Stromal cell of bone marrow (primary cell): ENCODE results near the gene UGT1A6.

Source experiments
- DNase-seq: peaks from one replicate; pipeline ENCODE4 v3.0.0-alpha.2; 2012; ENCODE audit warnings: low read depth

Gene UGT1A6

DNA sequence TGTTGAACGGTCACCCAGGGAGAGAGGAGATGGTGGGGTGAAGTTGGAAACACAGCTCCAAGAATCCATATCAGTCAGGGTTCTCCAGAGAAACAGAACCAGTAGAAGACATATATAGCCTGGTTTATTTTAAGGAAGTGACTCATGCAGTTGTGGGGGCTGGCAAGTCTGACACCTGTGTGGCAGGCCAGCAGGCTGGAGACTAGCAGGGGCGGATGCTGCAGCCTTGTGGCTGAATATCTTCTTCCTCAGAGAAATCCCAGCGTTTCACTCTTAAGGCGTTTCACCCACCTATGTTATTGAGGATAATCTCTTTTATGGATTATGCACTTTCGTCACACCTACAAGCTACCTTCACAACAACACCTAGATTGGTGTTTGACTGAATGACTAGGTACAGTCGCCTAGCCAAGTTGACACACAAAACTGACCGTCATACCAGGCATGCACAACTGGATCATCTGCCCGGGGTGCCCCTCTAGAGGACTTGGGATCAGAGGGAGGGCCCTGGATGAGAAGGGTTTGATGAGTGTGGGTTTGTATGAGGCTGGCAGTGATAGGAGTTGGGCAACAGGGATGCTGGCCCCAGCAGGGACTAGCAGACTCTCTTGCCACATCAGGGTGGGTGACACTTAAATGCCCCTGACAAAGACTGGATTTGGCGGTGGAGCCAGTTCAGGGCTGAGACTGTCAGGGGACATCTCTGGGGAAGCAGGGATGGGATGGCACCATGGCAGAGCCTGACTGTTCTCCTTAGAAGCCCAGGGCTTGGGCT lies 108.9 kb downstream of the UGT1A6 start:
- no peak for DNase-seq

DNA sequence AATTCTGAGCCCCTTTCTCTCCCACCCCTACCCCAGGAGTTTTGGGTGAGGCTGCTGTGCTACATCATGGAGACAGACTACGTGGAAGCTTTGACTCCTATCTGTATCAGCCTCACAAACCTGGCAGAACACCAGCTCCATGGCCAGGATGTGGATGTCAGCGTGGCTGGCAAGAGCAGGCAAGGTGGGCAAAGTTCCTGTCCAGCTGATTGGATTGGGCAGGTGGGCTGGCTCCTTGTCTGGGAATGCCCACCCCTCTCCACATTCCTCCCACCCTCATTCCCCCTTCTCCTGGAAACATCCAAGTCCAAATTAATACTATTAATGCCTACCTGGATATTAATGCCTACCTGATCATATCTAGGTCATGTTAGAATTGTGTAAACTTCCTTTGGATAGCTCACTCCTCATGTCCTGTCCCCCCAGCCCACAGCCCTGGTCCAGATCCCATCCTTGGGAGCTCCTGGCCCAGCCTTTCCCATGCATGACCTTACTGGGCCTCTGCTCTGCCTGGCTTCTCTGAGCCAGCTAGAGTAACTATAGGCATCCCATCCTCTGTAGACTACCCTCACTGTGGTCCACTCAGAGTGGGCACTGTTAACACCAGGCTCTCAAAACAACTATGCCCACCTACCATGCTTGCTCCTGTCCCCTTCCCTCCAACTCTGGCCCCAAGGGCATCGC lies 109.6 kb downstream of the UGT1A6 start:
- no peak for DNase-seq

DNA sequence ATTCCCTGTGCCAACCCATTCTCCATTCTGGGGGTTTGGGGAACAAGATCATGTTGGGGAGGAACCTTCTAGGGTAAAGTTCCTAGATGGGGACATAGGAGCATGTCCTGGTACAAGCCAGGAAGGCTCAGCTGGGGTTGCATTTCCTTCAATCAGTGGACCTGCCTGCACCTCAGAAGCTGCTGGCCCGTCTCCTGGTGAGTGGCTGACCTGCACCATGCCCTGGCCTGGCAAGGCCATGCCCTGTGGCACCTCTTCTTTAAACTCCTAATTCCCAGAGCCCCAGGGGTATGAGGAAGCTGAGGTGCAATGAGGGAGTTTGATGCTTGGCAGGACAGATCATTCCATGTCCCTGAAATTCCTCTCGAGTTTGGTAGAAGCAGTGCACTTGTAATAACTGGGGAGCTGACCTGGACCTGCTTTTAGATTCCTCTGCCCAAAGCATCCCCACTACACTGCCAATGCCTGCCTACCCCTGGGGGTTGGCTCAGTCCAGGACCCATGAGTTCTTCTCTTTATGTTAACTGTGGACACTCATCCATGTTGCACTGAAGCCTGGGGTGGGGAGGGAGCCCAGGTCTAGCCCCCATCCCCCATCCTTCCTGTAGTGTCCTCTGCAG lies 110.7 kb downstream of the UGT1A6 start:
- DNase-seq: no peak

DNA sequence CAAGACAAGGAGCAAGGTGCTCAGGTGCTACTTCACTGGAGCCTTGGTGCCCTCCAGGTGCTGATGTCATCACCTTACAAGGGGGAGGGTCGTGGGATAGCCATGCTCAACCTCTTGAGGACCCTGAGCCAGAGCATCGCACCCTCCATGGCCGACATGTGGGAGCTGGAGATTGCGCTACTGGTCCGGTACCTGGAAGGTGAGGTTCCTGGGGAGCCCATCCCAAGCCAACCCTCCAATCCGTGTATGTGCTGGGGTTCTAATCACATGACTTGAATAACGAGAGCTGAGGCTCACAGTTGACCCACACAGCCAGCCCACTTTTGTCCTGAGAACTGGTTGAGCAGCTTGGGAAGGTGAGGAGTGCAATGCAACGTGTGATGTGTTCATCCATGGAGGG lies 111.3 kb downstream of the UGT1A6 start:
- DNase-seq: no peak

DNA sequence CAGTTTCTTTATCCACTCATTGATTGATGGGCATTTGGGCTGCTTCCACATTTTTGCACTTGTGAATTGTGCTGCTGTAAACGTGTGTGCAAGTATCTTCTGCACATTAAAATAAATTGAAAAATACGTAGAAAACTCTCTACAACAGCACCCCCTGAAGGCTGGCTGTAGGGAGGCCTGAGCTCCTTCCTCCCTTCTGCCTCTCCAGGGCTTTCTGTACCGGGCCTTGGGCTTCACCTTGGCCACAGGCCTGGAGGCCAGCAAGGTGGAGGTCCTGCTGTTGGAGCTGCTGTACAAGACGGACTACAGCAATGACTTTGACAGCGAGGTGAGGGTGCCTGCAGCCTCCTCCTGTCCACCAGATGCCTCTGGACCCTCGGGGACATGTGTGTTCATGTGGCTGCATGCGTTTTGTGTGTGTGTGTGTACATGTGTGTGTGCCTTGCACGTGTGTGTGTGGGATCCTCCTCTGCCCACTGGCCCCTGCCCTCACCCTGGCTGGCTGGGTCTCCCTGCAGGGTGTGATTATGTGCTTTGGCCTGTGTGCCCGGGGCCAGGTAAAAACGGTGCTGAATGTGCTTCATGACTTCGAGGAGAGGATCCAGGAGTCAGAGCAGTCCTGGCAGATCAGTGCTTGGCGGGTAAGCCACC lies 114.7 kb downstream of the UGT1A6 start:
- no peak for DNase-seq

DNA sequence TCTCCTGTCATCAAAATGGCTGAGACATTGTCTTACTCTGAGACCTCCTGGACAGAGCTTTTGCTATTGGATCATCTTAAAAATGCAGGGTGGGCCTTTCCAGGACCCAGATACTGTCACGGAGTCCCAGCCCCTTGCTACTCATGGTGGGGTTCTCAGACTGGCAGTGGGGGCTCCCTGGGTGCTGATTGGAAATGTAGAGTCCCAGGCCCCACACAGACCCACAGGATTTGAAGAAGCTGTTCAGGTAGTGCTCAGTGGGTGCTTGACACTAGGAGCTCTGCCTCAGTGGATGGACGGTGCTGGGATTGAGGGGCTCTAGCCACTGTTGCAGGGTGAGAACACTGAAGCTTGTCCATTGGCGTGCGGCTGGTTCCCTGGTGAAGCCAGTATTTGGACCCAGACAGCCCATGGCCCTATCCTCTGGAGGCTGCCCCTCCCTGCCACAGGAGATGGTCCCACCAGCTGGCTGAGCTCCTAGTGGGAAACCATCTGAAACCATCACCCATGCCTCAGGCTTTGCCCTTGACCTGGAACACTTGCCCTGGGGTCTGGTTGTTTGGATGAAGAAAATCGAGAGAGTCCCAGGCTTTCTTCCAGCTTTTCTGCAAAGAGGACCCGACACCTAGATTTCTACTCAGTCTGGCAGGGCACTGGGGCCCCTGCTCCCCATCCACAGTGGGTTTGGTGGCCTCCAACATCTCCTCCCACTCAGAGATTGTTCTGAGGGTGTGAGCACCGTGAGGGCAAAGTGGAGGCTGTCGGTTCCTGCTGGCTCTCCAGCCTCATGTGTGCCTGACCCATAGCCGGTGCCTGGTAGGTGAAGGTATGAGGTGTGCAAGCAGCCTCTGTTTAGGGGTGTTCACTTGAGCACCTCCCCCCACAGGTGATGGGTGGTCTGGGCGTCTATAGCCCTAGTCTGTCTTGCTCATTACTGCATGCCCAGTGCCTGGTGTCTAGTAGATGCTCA lies 115.6 kb downstream of the UGT1A6 start:
- no peak for DNase-seq

DNA sequence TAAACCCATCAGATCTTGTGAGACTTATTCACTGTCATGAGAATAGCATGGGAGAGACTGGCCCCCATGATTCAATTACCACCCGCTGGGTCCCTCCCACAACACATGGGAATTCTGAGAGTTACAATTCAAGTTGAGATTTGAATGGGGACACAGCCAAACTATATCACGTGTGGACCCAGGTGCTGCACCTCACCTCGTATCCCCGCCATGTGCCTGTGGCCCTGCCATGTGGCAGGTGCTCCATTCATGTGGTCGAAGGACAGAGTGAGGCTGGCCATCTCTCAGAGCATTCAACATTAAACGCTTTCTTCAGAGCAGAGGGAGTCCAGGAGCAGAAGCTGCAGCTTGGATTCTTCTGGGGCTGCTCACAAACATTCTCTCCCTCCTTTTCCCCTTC lies 117.7 kb downstream of the UGT1A6 start:
- DNase-seq: no peak

DNA sequence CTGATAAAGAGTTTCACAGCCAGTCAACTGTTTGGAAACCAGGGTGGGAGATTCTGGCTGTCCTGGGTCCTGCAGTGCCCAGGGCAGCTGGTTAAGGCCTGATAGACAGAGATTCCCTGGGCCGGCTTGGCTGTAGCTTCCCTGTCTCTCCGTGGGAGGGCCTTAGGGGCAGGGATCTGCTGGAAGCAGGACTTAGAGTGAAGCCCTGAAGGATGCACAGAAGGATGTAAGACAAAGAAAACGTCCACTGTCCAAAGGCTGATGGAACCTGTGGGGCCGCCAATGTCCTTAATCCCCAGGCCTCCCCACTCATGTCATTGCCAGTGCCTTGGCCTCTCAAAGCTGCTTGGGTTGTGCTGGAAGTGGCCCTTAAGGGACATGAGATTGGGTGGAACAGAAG lies 118.4 kb downstream of the UGT1A6 start:
- no peak for DNase-seq

DNA sequence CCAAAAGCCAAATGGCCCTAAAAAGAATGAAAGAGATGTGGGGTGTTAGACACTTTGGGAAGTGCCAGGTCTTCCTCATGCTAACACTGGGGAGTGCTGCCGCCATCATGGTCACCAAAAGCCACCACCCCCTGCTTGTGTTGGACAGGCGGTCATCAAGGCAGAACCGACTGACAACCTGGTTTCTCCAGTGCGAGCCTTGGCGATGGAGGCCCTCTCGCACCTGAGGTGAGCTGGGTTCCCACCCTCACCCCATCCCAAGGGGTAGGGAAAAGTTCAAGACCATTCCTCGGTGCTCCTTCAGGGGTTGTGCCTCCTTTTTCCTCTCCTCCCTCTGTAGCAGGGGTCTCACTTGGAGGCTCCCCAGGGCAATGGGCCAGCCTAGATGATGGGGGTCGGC lies 119.0 kb downstream of the UGT1A6 start:
- DNase-seq: no peak

DNA sequence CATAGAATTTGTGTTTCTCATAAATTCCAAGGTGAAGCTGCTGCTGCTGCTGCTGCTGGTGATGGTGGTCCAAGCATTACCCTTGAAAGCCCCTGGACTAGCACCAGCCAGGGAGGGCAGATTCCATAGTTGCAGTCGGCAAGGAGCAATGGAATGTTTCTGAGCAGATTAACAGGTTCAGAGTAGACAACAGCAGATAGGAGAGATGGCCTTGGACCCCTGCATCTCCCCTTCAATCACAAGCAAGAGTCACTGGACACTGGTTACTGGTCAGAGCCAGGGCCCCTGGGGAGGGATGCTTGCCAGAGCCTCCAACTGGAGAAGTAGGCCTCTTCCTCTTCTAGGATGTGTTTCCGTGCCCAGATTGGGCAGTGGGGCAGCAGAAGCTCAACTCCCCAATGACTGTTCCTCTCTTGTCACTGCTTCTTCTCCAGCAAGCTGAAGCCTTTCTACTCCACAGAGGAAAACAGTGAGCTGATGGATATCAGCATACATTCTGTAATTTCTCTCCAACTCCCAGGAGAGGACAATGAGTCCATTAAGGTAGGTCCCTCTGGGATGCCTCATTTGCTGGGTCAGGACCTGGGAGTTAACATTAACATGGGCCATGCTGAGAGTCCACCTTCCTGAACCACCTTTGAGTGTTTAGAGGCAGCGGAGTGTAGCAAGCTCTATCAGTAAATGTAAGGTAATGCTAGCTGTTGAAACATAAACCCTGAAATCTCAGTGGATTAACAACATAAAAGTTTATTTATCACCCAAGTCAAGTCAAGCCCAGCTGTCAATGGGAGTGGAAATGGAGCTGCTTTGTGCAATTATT lies 120.8 kb downstream of the UGT1A6 start:
- DNase-seq: no peak

DNA sequence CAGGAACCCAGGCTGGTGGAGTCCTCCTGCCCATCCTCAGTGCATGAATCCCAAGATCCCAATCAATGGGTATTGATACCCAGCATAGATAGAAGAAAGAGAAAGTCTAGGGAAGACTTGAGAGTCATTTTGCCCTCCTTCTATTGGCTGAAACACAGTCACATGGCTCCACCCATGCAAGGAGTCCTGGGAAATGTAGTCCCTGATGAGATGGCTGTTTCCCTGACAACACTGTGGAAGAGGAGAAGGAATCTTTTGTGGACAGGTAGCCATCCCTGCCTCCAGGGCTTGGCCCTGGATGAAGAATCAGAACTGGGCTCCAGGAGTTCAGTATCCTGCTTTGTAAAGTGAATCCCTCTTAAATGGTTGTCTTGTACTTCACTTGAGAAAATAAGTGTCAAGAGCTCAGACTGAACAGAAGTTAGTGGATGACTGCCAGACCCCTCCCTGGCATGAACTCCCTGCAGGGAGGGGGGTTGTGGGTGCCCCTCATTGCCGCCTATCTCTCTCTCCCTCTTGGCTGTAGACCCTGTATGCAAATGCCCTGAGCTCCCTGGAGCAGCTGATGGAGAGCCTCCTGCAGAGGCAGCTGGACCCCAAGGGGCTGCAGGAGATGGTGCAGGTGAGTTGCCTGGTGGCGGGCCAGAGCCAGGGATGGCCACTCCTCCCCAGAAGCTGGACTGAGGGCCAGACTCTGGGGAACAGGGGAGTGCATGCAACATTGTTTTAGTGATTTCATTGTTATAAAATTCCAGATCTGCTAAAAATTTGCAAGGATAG lies 121.6 kb downstream of the UGT1A6 start:
- no peak for DNase-seq

DNA sequence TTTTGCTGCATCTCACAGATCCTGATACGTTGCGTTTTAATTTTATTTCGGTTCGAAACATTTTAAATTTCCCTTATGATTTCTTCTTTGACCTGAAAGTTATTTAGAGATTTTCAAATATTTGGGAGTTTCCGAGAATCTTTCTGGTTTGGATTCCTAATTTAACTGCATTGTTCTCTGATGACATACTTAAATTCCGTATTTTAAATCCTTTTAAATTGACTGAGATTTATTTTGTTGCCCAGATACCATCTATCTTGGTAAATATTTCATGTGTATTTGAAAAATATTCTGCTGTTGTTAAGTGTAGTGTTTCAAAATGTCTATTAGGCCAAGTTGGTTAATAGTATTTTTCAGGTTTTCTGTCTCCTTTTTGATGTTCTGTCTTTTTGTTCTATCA lies 123.2 kb downstream of the UGT1A6 start:
- no peak for DNase-seq

DNA sequence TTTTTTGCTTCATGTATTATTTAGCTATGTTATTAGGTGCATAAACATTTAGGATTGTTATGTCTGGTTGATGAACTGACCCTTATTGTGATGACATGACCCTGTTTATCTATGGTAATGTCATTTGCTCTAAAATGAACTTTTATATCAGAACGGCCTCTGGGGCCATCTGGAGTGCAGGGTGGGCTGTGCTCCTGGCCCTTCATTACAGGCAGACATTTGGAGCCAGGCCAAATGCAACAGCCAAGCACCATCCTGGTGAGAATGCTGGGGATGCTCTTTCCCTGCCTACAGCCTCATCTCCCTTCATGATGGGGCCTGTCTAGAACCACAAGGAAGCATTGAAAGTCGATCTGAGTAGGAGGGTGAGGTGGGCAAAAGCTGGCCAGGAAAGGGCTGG lies 123.6 kb downstream of the UGT1A6 start:
- DNase-seq: no peak

DNA sequence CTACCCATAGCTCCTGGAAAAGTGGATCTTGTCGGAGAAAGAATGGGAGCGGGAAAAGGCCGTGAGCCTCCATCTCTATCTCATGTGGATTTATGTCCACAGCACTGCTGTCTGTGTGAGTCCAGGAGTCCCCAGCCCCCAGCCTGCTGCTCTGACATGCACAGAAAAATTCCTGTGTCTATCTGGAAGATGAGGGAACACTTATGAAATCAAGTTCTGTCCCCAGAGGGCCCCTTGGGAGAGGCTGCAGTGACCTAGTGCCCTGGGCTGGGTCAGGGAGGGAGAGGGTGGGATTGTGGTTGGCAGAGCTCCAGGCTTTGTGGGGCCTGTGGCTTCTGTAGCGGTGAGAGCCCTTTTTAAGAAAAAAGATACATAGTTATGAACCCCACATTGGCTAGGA lies 124.1 kb downstream of the UGT1A6 start:
- DNase-seq: no peak

DNA sequence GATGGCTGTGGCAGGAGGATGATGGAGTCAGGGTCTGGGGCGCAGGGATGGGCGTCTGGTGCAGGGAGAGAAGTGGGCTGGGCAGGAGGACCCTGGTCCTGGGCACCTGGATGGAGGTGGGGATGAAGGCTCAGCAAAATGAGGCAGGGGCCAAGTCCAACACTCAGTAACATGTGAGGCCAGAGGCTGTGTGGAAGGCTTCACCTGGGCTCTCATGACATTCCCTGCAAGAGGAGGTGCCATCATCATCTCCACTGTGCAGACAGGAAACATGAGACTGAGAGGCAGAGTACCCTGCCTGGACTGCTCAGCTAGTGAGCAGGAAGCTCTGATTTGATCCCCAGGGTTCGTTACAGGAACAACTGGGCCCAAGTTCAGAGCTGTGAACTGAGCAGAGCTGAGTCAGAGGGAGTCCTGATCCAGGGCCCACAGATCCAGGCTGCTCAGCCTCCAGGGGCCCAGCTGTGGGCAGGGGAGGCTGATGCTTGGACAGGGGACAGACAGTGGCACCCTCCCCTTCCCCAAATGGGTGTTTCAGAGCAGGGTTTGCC lies 124.7 kb downstream of the UGT1A6 start:
- peak; percentile 29 for DNase-seq

DNA sequence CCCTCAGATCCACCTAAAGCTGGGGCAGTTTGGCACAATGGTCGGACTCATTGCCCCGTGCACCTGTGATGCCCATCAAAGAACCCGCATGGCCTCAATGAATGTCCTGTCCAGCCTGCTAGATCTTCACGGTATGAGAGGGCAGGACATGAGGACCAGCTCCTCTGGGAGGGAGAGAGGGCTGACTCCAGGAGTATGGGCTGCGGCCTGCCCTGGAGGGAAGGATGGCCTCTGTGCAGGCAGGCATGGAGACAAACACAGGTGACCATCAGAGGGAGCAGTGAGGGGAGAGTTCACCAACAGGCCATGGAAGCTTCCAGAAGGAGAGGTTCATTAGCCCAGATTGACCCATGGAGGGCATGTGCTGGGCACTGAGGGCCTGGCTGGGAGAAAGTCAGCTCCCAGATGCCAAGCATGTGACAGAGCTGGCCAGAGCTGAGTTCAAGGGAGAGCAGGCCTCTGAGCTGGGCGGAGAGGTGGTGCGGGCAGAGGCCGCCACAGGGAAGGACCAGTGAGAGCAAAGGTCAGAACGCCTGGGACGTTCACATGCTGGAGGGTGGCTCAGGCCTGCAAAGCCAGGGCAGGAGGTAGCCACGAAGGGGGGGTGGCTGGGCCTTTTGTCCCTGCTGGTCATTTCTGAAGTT lies 125.4 kb downstream of the UGT1A6 start:
- DNase-seq: no peak

DNA sequence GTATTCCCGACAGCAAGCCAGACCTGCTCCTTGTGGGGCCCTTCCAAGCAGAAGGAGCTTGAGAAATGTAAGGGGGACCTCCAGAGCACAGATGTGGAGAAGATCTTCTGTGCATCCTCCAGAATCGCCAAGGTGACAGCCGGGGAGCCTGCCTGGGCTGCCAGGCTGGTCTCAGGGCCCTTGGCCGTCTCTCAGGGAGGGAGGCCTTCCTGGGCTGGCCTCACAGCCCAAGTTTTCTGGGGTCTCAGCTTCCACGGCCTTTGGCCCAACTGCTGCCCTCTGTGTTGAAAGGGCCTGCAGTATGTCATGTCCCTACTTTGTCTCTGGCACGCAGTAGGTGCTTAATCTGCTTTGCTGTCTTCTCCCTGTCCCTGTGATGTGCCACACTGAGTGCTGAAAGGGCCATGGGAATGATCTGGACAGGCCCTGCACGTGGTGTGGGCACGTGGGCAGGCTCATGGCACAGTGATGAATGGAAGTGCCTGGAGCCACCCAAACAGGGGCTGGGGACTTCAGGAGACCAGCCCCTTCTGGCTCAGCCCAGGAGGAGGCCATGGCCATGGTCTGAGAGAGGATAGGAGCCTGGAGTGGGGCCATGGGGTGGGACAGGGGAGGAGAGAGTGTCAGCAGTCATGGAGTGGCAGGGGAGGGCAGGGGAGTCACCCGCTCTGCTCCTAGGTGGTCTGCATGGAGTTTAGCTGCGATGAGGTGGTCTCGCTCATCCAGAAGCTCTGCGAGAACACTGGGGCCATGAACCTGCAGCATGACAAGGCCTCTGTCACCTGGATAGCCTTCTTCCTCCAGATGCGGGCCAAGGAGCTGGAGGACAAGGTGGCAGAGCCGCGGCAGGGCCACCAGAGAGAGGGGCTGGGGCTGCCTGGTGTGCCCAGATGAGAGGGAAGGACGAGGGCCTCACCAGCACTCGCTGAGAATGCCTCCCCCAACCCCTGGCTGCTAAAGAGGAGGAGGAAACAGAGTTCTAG lies 126.2 kb downstream of the UGT1A6 start:
- DNase-seq: no peak
